ENCODE data around the gene TST.
A peak's percentile ranks its signal among the peaks of the same experiment; 100 is the strongest.

TST gene

GRCh38 chr22:36971341-36972125 is 47.7 kb downstream of the TST start:
- no peak overlapping the region for H3K14ac ChIP-seq (ENCODE audit: low read length)
- H3K79me2 ChIP-seq (ENCODE audit: control insufficient read depth, insufficient read depth, low read length, poor library complexity): no peaks in the 10 kb centered on the region
- no peak overlapping the region for H4K12ac ChIP-seq (ENCODE audit: low read depth, low read length)
- H3K27me3 ChIP-seq (ENCODE audit: insufficient read depth, low read length): no peaks in the 10 kb centered on the region
- H2AFZ ChIP-seq (ENCODE audit: insufficient read depth, low read length, poor library complexity): no peak overlapping the region
- WGBS (ENCODE audit: extremely low coverage, insufficient coverage, insufficient read length): no CpG with 5 or more reads among the region's 19 CpGs
- no peak overlapping the region for H4K8ac ChIP-seq (ENCODE audit: low read depth, low read length)
- no peaks in the 10 kb centered on the region for H3K4me1 ChIP-seq (ENCODE audit: control insufficient read depth in 1 of 2, insufficient read depth in 2 of 2, low read length in 2 of 2)
- H3K27ac ChIP-seq (ENCODE audit: low read depth, low read length): no peak overlapping the region
- H2BK5ac ChIP-seq (ENCODE audit: low read depth, low read length, poor library complexity): no peak overlapping the region
- no peaks in the 10 kb centered on the region for H3K79me1 ChIP-seq (ENCODE audit: low read length)
- no peak overlapping the region for H2BK12ac ChIP-seq (ENCODE audit: low read length)
- no peak overlapping the region for H3K4ac ChIP-seq (ENCODE audit: low read depth, low read length)
- no peaks in the 10 kb centered on the region for H3K9me3 ChIP-seq (ENCODE audit: insufficient read depth, low read depth, low read length)
- H3K4me2 ChIP-seq (ENCODE audit: low read length): no peak overlapping the region
- H2BK120ac ChIP-seq (ENCODE audit: insufficient read depth, low read length, poor library complexity): no peak overlapping the region
- no peak overlapping the region for H3K4me3 ChIP-seq (ENCODE audit: low read depth, low read length)
- no peak overlapping the region for H3K18ac ChIP-seq (ENCODE audit: low read length)
- H3K23ac ChIP-seq (ENCODE audit: low read length): no peak overlapping the region
- H3K9ac ChIP-seq (ENCODE audit: low read length): no peak overlapping the region
- H2AK5ac ChIP-seq (ENCODE audit: low read length): no peak overlapping the region
- DNase-seq: peak in 1 of 2 donors; percentile 52
- no peak overlapping the region for H4K91ac ChIP-seq (ENCODE audit: low read depth, low read length)
- no peaks in the 10 kb centered on the region for H3K36me3 ChIP-seq (ENCODE audit: control insufficient read depth in 1 of 2, insufficient read depth in 2 of 2, low read length in 2 of 2)

DNA sequence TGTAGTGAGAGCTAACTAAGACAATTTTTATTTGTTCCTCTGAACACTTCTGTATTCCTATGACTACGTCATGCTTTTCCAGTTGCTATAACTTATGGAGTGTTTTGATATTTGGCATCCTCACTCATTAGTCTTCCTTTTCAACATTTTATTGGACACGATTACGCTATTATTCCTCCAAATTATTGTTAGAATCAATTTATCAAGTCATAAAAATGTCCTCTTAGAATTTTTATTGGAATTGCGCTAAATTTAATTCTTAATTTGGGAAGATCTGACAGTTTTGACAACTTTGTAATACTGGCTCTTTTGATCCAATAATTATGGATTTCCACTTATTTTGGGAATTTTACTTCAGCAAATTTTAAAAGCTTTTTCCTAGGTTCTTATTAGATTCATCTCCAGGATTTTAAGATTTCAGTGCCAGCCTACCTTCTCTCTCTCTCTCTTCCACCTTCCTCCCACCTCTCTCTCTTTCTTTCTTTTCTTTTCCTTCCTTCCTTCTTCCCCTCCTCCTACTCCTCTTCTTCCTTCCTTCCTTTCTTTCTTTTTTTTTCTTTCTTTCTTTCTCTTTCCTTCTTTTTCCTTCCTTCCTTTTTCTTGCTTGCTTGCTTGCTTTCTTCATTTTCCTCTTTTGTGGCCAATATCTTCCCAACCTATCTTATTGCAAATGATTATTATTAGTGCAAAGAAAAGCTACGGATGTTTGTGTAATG is 50.8 kb downstream of the TST start:
- Histone ChIP-seq H4K12ac (ENCODE audit: low read depth, low read length) (no peak overlapping the region), H2BK120ac (ENCODE audit: insufficient read depth, low read length, poor library complexity) (no peak overlapping the region), H3K14ac (ENCODE audit: low read length) (no peak overlapping the region), H3K4me1 (ENCODE audit: control insufficient read depth in 1 of 2, insufficient read depth in 2 of 2, low read length in 2 of 2) (no peaks in the 10 kb centered on the region), H3K79me1 (ENCODE audit: low read length) (no peaks in the 10 kb centered on the region), H3K9me3 (ENCODE audit: insufficient read depth, low read depth, low read length) (no peaks in the 10 kb centered on the region), H3K18ac (ENCODE audit: low read length) (no peak overlapping the region), H3K79me2 (ENCODE audit: control insufficient read depth, insufficient read depth, low read length, poor library complexity) (no peaks in the 10 kb centered on the region), H2AFZ (ENCODE audit: insufficient read depth, low read length, poor library complexity) (no peak overlapping the region), H3K4me2 (ENCODE audit: low read length) (no peak overlapping the region), H2BK5ac (ENCODE audit: low read depth, low read length, poor library complexity) (no peak overlapping the region), H3K23ac (ENCODE audit: low read length) (no peak overlapping the region), H3K9ac (ENCODE audit: low read length) (no peak overlapping the region), H3K4ac (ENCODE audit: low read depth, low read length) (no peak overlapping the region), H2AK5ac (ENCODE audit: low read length) (no peak overlapping the region), H3K36me3 (ENCODE audit: control insufficient read depth in 1 of 2, insufficient read depth in 2 of 2, low read length in 2 of 2) (no peaks in the 10 kb centered on the region), H4K91ac (ENCODE audit: low read depth, low read length) (no peak overlapping the region), H3K27ac (ENCODE audit: low read depth, low read length) (no peak overlapping the region), H3K27me3 (ENCODE audit: insufficient read depth, low read length) (no peaks in the 10 kb centered on the region), H3K4me3 (ENCODE audit: low read depth, low read length) (no peak overlapping the region), H4K8ac (ENCODE audit: low read depth, low read length) (no peak overlapping the region), H2BK12ac (ENCODE audit: low read length) (no peak overlapping the region)
- WGBS (ENCODE audit: extremely low coverage, insufficient coverage, insufficient read length): no CpG with 5 or more reads among the region's 5 CpGs
- no peak for DNase-seq

DNA sequence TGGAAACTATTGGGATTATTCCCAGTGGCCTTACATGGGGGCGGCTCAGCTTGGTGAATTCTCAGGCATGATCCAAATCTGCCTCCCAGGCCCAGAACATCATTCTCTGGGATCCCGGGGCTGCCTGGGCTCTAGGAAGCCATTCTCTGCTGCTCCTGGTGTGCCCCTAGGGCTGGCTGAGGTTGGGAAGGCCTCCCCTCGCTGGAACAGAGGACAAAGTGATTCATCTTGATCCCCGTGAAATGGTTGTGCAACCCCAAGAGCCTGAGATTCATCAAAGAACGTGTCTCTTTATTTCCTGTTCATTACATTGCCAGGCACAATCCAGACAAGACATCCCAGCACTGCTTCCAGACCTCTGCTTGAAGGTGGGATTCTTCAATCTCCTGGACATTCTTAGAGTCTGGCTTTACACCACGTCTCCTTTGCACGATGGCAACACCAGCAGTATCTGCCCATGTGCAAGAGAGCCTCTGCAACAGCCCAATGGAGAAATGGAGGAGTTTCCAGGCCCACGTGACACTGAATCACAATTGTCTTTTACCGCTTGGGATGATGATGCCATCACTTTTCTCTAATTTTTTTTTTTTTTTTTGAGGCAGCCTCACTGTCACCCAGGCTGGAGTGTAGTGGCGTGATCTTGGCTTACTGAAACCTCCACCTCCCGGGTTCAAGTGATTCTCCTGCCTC is 52.3 kb downstream of the TST start:
- WGBS (ENCODE audit: extremely low coverage, insufficient coverage, insufficient read length): no CpG with 5 or more reads among the region's 11 CpGs
- H3K4me1 ChIP-seq (ENCODE audit: control insufficient read depth in 1 of 2, insufficient read depth in 2 of 2, low read length in 2 of 2): no peaks in the 10 kb centered on the region
- H3K23ac ChIP-seq (ENCODE audit: low read length): no peak overlapping the region
- H2BK5ac ChIP-seq (ENCODE audit: low read depth, low read length, poor library complexity): no peak overlapping the region
- DNase-seq: peak in 1 of 2 donors; percentile 47
- H2AFZ ChIP-seq (ENCODE audit: insufficient read depth, low read length, poor library complexity): no peak overlapping the region
- no peak overlapping the region for H2BK120ac ChIP-seq (ENCODE audit: insufficient read depth, low read length, poor library complexity)
- H2AK5ac ChIP-seq (ENCODE audit: low read length): no peak overlapping the region
- H3K14ac ChIP-seq (ENCODE audit: low read length): no peak overlapping the region
- no peak overlapping the region for H3K27ac ChIP-seq (ENCODE audit: low read depth, low read length)
- H3K9ac ChIP-seq (ENCODE audit: low read length): no peak overlapping the region
- no peak overlapping the region for H3K4ac ChIP-seq (ENCODE audit: low read depth, low read length)
- no peak overlapping the region for H4K8ac ChIP-seq (ENCODE audit: low read depth, low read length)
- H3K79me2 ChIP-seq (ENCODE audit: control insufficient read depth, insufficient read depth, low read length, poor library complexity): no peaks in the 10 kb centered on the region
- H3K27me3 ChIP-seq (ENCODE audit: insufficient read depth, low read length): no peaks in the 10 kb centered on the region
- no peaks in the 10 kb centered on the region for H3K36me3 ChIP-seq (ENCODE audit: control insufficient read depth in 1 of 2, insufficient read depth in 2 of 2, low read length in 2 of 2)
- H3K79me1 ChIP-seq (ENCODE audit: low read length): no peaks in the 10 kb centered on the region
- no peak overlapping the region for H2BK12ac ChIP-seq (ENCODE audit: low read length)
- H4K91ac ChIP-seq (ENCODE audit: low read depth, low read length): no peak overlapping the region
- H3K4me3 ChIP-seq (ENCODE audit: low read depth, low read length): no peak overlapping the region
- no peak overlapping the region for H3K18ac ChIP-seq (ENCODE audit: low read length)
- no peak overlapping the region for H3K4me2 ChIP-seq (ENCODE audit: low read length)
- H4K12ac ChIP-seq (ENCODE audit: low read depth, low read length): no peak overlapping the region
- H3K9me3 ChIP-seq (ENCODE audit: insufficient read depth, low read depth, low read length): no peaks in the 10 kb centered on the region

GRCh38 chr22:36965696-36966095 is 53.6 kb downstream of the TST start:
- no peak overlapping the region for H2AK5ac ChIP-seq (ENCODE audit: low read length)
- H3K23ac ChIP-seq (ENCODE audit: low read length): no peak overlapping the region
- H3K9ac ChIP-seq (ENCODE audit: low read length): no peak overlapping the region
- no peaks in the 10 kb centered on the region for H3K79me1 ChIP-seq (ENCODE audit: low read length)
- no peak overlapping the region for H2AFZ ChIP-seq (ENCODE audit: insufficient read depth, low read length, poor library complexity)
- H3K4me2 ChIP-seq (ENCODE audit: low read length): no peak overlapping the region
- no peak overlapping the region for H4K91ac ChIP-seq (ENCODE audit: low read depth, low read length)
- H3K14ac ChIP-seq (ENCODE audit: low read length): no peak overlapping the region
- H3K79me2 ChIP-seq (ENCODE audit: control insufficient read depth, insufficient read depth, low read length, poor library complexity): no peaks in the 10 kb centered on the region
- no peak overlapping the region for H2BK5ac ChIP-seq (ENCODE audit: low read depth, low read length, poor library complexity)
- no peak overlapping the region for H3K27ac ChIP-seq (ENCODE audit: low read depth, low read length)
- WGBS (ENCODE audit: extremely low coverage, insufficient coverage, insufficient read length): no CpG with 5 or more reads among the region's 2 CpGs
- no peak overlapping the region for H2BK120ac ChIP-seq (ENCODE audit: insufficient read depth, low read length, poor library complexity)
- H2BK12ac ChIP-seq (ENCODE audit: low read length): no peak overlapping the region
- DNase-seq: no peak
- H3K4me1 ChIP-seq (ENCODE audit: control insufficient read depth in 1 of 2, insufficient read depth in 2 of 2, low read length in 2 of 2): no peaks in the 10 kb centered on the region
- H4K8ac ChIP-seq (ENCODE audit: low read depth, low read length): no peak overlapping the region
- H3K18ac ChIP-seq (ENCODE audit: low read length): no peak overlapping the region
- H4K12ac ChIP-seq (ENCODE audit: low read depth, low read length): no peak overlapping the region
- no peaks in the 10 kb centered on the region for H3K27me3 ChIP-seq (ENCODE audit: insufficient read depth, low read length)
- no peak overlapping the region for H3K4me3 ChIP-seq (ENCODE audit: low read depth, low read length)
- no peak overlapping the region for H3K4ac ChIP-seq (ENCODE audit: low read depth, low read length)
- no peaks in the 10 kb centered on the region for H3K9me3 ChIP-seq (ENCODE audit: insufficient read depth, low read depth, low read length)
- H3K36me3 ChIP-seq (ENCODE audit: control insufficient read depth in 1 of 2, insufficient read depth in 2 of 2, low read length in 2 of 2): no peaks in the 10 kb centered on the region

Data from trophoblast cell (in vitro differentiated cells and primary cell).